Endothelial cell of umbilical vein (primary cell): ENCODE data around the gene SLC22A25. TPM values are rescaled to one million over a fixed set of nuclear protein-coding genes. Genes with fewer than 3 reads are reported as not detected.

Experiments
- BruUV-seq: library from RNA; stranded (reverse); fragments of 400-500 nt; replicated peaks from 2 replicates; lab custom pipeline; 2021; lab: Mats Ljungman, UMichigan
- CTCF ChIA-PET: fragments of 300-600, 350-600 bp; sonication (Branson Sonifier 250); formaldehyde crosslinking; loops from one replicate; lab custom pipeline; 2021; ENCODE audit warnings: antibody characterized with exemption, inconsistent platforms; lab: Charles Lee
- POLR2A ChIA-PET: fragments of 300-600, 350-600 bp; sonication (Branson Sonifier 250); formaldehyde crosslinking; loops from one replicate; lab custom pipeline; 2021; ENCODE audit warnings: antibody characterized with exemption, inconsistent platforms; lab: Charles Lee
- DNase-seq: peaks from one replicate; pipeline ENCODE4 v3.0.0-alpha.2; 2011; ENCODE audit warnings: low read depth, low spot score
- FAIRE-seq: peaks from 2 replicates; lab custom pipeline; 2011; peaks lifted over from hg19 to GRCh38; lab: Jason Lieb, UNC
- H2AFZ ChIP-seq: 2 replicates; pipeline ENCODE4 v1.6.0; 2012; ENCODE audit warnings: low read depth, low read length, control low read depth, inconsistent platforms
- H3K27ac ChIP-seq: 2 replicates; pipeline ENCODE4 v1.5.1; 2011; ENCODE audit warnings: low read depth, mild to moderate bottlenecking, control low read depth, low read length, moderate library complexity; ENCODE audit not compliant: insufficient read depth
- H3K27me3 ChIP-seq, 2 experiments: 2 replicates each; pipeline versions ENCODE4 v1.6.0 to v1.6.1; 2011; ENCODE audit warnings: low read length in 2 of 2, mixed read lengths in 1 of 2; ENCODE audit not compliant: control insufficient read depth in 2 of 2, insufficient read depth in 2 of 2
- H3K36me3 ChIP-seq, 2 experiments: 2 replicates in 1 of 2; 3 replicates in 1 of 2; pipeline ENCODE4 v1.5.1; 2011; ENCODE audit warnings: low read length in 2 of 2, mild to moderate bottlenecking in 1 of 2, moderate library complexity in 1 of 2; ENCODE audit not compliant: control insufficient read depth in 2 of 2, insufficient read depth in 2 of 2; ENCODE audit errors: extremely low read depth in 1 of 2
- H3K4me1 ChIP-seq: 3 replicates; pipeline ENCODE4 v1.5.1; 2011; ENCODE audit warnings: mild to moderate bottlenecking, low read length; ENCODE audit not compliant: control insufficient read depth, insufficient read depth; ENCODE audit errors: extremely low read depth
- H3K4me2 ChIP-seq: 2 replicates; pipeline ENCODE4 v1.6.1; 2011; ENCODE audit warnings: low read length, control low read depth, mixed read lengths; ENCODE audit not compliant: insufficient read depth
- H3K4me3 ChIP-seq, 3 experiments: fragments of 200-600 bp in 1 of 3; sonication (generic), shearing (Covaris generic) in 1 of 3; replicated peaks in 1 of 3; 2 replicates each; pipeline ENCODE4 v1.5.1; 2011 to 2016; ENCODE audit warnings: control low read depth in 3 of 3, low read length in 3 of 3, mild to moderate bottlenecking in 2 of 3, inconsistent platforms in 1 of 3, low read depth in 1 of 3, moderate library complexity in 1 of 3; ENCODE audit not compliant: insufficient read depth in 1 of 3
- H3K79me2 ChIP-seq: 2 replicates; pipeline ENCODE4 v1.6.0; 2012; ENCODE audit warnings: low read length, inconsistent platforms; ENCODE audit not compliant: control insufficient read depth, insufficient read depth
- H3K9ac ChIP-seq: replicated peaks from 2 replicates; pipeline ENCODE3; 2011; ENCODE audit warnings: low read length, control low read depth; ENCODE audit not compliant: insufficient read depth; ENCODE audit errors: extremely low read depth
- H3K9me1 ChIP-seq: replicated peaks from 3 replicates; pipeline ENCODE4 v1.6.0; 2011; ENCODE audit warnings: mild to moderate bottlenecking, low read length; ENCODE audit not compliant: control insufficient read depth, insufficient read depth; ENCODE audit errors: extremely low read depth
- H3K9me3 ChIP-seq: replicated peaks from 2 replicates; pipeline ENCODE4 v1.5.1; 2012; ENCODE audit warnings: low read length, inconsistent platforms; ENCODE audit not compliant: control insufficient read depth, insufficient read depth
- H4K20me1 ChIP-seq: replicated peaks from 2 replicates; pipeline ENCODE3; 2011; ENCODE audit warnings: mild to moderate bottlenecking, low read length; ENCODE audit not compliant: control insufficient read depth, insufficient read depth; ENCODE audit errors: extremely low read depth
- CTCF ChIP-seq, 2 donors: IDR thresholded peaks; 1 replicate in 1 of 2; 2 replicates in 1 of 2; pipeline ENCODE4 v1.5.1; 2011; ENCODE audit warnings: low read length in 2 of 2, mild to moderate bottlenecking in 2 of 2, moderate library complexity in 2 of 2, control low read depth in 1 of 2, inconsistent platforms in 1 of 2, low read depth in 1 of 2; ENCODE audit not compliant: insufficient read depth in 1 of 2; ENCODE audit errors: extremely low read depth in 1 of 2
- EZH2 ChIP-seq: IDR thresholded peaks from 2 replicates; pipeline ENCODE4 v1.6.1; 2012; ENCODE audit warnings: borderline replicate concordance, low read depth, mild to moderate bottlenecking, moderate library complexity, low read length, inconsistent platforms; ENCODE audit not compliant: severe bottlenecking
- FOS ChIP-seq: IDR thresholded peaks from 2 replicates; pipeline ENCODE4 v1.6.1; 2011; ENCODE audit warnings: mild to moderate bottlenecking, low read length, moderate library complexity, borderline replicate concordance; ENCODE audit not compliant: insufficient read depth
- GATA2 ChIP-seq: IDR thresholded peaks from 2 replicates; pipeline ENCODE4 v1.7.0; 2011; ENCODE audit warnings: low read depth, mild to moderate bottlenecking, moderate library complexity, mixed read lengths, low read length; ENCODE audit not compliant: insufficient read length, insufficient read depth
- JUN ChIP-seq: IDR thresholded peaks from 2 replicates; pipeline ENCODE4 v1.6.1; 2011; ENCODE audit warnings: borderline replicate concordance, low read depth; ENCODE audit not compliant: insufficient read length, insufficient read depth
- MAX ChIP-seq: IDR thresholded peaks from 2 replicates; pipeline ENCODE4 v1.6.1; 2011; ENCODE audit not compliant: insufficient read depth, insufficient read length
- MYC ChIP-seq: IDR thresholded peaks from one replicate; pipeline ENCODE4 v1.6.1; 2011; ENCODE audit warnings: mild to moderate bottlenecking, low read depth, low read length
- POLR2A ChIP-seq: IDR thresholded peaks from 2 replicates; pipeline ENCODE4 v1.6.1; 2012; ENCODE audit warnings: low read depth, mild to moderate bottlenecking, control low read depth, low read length
- POLR2AphosphoS5 ChIP-seq: IDR thresholded peaks from 2 replicates; pipeline ENCODE4 v1.6.1; 2012; ENCODE audit warnings: low read depth, mild to moderate bottlenecking, control low read depth, low read length, moderate library complexity; ENCODE audit not compliant: insufficient read depth
- dilution Hi-C: fragments of 300-500 bp; cut with MboI; formaldehyde crosslinking; loops from one replicate; pipeline ENCODE4 v1.15.0; 2019; ENCODE audit warnings: low sequenced_read_pairs; ENCODE audit not compliant: extremely low pct_ligation_motif_present
- intact Hi-C: fragments of 100-400 bp; cut with micrococcal nuclease; formaldehyde crosslinking; loops from one replicate; pipeline ENCODE4 v1.10.0; 2022
- polyA plus RNA-seq, 4 experiments: library from polyadenylated mRNA; depleted of rRNA in 3 of 4; stranded (reverse) in 3 of 4; unstranded in 1 of 4; fragments of >200 nt; gene quantifications; 2 replicates each; pipeline versions ENCODE4 v1.2.1 to v1.2.3, GENCODE V29; 2011 to 2012; ENCODE audit warnings: missing spikeins in 1 of 4
- total RNA-seq: library from RNA; stranded (reverse); gene quantifications from 2 replicates; pipeline ENCODE4 v1.2.3, GENCODE V29; 2021

Gene SLC22A25
- total and polyA plus RNA-seq, 2 donors (not counting 3 experiments of a cell fraction or from before 2014, with no cell fraction given), result not detected

DNA sequence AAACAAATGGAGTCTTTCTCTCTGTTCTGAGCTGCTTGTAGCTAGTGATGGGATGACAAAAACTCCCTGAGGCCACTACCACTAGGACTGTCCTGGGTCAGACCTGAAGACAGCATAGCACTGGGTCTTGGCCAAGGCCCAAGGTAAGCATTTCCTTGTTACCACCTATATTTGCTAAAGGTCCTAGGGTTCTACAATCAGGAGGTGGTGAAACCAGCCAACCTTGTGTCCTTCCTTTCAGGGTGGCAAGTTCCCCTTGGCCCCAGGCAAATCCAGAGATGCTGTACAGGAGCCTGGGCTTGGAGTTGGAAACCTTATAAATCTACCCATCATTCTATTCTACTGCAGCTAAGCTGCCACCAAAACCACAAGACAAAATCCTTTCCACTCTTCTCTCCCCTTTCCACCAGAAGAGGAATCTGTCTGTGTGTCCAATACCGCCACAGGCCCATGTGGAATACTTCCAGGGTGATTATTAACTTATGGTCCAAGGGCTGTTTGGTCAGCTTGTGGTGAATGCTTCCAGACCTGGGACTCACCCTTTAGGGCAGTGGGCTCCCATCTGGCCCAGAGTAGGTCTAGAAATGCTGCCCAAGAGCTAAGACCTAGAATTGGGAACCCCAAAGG is 16.8 kb downstream of the SLC22A25 start:
- FAIRE-seq, result no peak
- H3K27ac ChIP-seq, result no peak overlapping the region
- H4K20me1 ChIP-seq, result no peaks in the 10 kb centered on the region
- H3K4me3 ChIP-seq, result no peak overlapping the region
- H3K4me2 ChIP-seq, result no peak overlapping the region
- peaks cover 0 to 3% of the 10 kb centered on the region in 2 experiments for H3K27me3 ChIP-seq
- dilution Hi-C loops, result no loop called here
- no peak overlapping the region for H3K9ac ChIP-seq
- ChIA-PET POLR2A (no interaction called here), CTCF (interaction anchor here (1.4 kb wide), 1 partner anchor 50 kb away, joined by 3 read pairs; no protein-coding TSS in a partner anchor)
- H3K9me3 ChIP-seq, result no peaks in the 10 kb centered on the region
- DNase-seq, result no peak
- no peaks in the 10 kb centered on the region for H3K4me1 ChIP-seq
- BruUV-seq, result no TSS peak
- H3K9me1 ChIP-seq, result no peaks in the 10 kb centered on the region
- intact Hi-C loops, result no loop called here
- no peaks in the 10 kb centered on the region for H3K36me3 ChIP-seq
- no peak for TF ChIP-seq GATA2
- TF ChIP-seq CTCF (IDR thresholded peaks at IDR 0.05; ENCODE audit: extremely low read depth in 1 of 2, insufficient read depth in 1 of 2, low read depth in 1 of 2, low read length in 2 of 2), result no peak
- TF ChIP-seq FOS, result no peak
- TF ChIP-seq MAX, result no peak
- no peak for TF ChIP-seq MYC
- TF ChIP-seq POLR2AphosphoS5, result no peak
- no peak for TF ChIP-seq EZH2
- TF ChIP-seq POLR2A, result no peak
- TF ChIP-seq JUN, result no peak
- H2AFZ ChIP-seq, result no peak overlapping the region
- no peaks in the 10 kb centered on the region for H3K79me2 ChIP-seq
